Retinal pigment epithelial cell (primary cell): ENCODE data around the gene RC3H1.
"Not testable (repeated sequence)": the region's sequence is repeated elsewhere in the genome, so short reads cannot be mapped to it uniquely, and the experiment has no call there.

Experiments
- DNase-seq: peaks from one replicate; pipeline ENCODE4 v3.0.0-alpha.2; 2010; ENCODE audit warnings: low read depth
- H3K4me3 ChIP-seq: 2 replicates; pipeline ENCODE4 v1.5.1; 2011; ENCODE audit warnings: mild to moderate bottlenecking, low read length, control low read depth, moderate library complexity
- TF ChIP-seq, protein P1 (sequence below): conservative IDR thresholded peaks from 2 replicates; pipeline ENCODE4 v1.5.1; 2011; ENCODE audit warnings: low read depth, low read length, control low read depth, inconsistent platforms

Gene RC3H1

DNA sequence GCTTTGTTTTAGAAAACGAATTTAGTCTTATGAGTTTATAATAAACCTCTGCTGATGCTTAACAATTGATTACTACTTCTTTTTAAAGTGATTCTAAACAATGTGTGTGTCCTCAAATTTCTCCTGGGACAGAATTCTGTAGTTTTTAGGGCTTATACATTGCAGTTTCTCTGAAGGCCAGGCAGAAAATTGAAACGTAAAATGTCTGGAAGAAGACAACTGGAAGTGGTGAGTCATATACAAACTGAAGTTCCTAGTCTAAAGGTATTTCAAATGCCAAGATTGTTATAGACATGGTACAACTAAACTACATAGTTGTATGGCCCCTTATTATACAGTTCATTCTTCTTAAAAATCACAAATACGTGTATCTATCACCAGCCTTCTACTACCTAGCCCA, 30.5 kb upstream of the RC3H1 start:
- TF ChIP-seq, protein P1, sequence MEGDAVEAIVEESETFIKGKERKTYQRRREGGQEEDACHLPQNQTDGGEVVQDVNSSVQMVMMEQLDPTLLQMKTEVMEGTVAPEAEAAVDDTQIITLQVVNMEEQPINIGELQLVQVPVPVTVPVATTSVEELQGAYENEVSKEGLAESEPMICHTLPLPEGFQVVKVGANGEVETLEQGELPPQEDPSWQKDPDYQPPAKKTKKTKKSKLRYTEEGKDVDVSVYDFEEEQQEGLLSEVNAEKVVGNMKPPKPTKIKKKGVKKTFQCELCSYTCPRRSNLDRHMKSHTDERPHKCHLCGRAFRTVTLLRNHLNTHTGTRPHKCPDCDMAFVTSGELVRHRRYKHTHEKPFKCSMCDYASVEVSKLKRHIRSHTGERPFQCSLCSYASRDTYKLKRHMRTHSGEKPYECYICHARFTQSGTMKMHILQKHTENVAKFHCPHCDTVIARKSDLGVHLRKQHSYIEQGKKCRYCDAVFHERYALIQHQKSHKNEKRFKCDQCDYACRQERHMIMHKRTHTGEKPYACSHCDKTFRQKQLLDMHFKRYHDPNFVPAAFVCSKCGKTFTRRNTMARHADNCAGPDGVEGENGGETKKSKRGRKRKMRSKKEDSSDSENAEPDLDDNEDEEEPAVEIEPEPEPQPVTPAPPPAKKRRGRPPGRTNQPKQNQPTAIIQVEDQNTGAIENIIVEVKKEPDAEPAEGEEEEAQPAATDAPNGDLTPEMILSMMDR = no peak
- no peak for DNase-seq

DNA sequence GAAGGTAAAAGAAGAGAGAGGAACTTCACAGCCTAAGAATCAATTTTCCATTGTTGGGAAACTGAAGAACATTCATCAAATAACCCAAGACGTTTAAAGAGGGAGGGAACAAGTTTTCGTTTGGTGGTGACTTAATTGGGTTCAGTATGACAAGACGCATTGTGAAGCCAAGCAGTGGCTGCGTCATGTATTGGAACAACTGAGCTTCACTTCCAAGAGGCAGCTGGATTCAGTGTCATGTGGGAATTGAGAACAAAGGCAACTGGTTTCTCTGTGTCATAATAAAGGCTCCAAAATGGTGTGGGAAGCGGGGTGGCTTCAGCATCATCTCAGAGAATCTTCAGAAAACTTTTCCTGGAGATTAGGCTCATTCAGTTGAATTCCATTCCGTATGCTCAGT, 29.8 kb upstream of the RC3H1 start:
- H3K4me3 ChIP-seq = no peak overlapping the region
- TF ChIP-seq, protein P1 = no peak
- no peak for DNase-seq

More for the DNA sequence above, 30.5 kb upstream of the RC3H1 start:
- no peak overlapping the region for H3K4me3 ChIP-seq

DNA sequence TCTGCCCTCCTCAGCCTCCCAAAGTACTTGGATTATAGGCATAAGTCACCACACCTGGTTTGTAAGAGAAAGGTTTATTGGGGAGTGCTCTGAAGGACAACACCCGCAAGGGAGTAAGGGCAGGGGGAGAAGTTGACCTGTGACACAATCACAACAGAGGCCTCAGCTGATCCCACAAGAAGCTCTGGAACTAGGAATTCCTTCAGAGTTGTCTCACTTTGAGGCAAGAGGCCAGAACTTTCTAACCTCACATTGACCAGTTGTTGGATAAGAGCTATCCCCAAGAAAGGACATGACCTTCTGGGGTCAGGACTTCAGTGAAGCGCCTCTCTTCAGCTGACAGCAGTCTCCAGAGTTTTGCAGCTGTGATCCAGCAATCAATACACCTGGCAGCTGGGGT, 27.4 kb upstream of the RC3H1 start:
- DNase-seq = no peak
- no peak overlapping the region for H3K4me3 ChIP-seq
- TF ChIP-seq, protein P1 = no peak

DNA sequence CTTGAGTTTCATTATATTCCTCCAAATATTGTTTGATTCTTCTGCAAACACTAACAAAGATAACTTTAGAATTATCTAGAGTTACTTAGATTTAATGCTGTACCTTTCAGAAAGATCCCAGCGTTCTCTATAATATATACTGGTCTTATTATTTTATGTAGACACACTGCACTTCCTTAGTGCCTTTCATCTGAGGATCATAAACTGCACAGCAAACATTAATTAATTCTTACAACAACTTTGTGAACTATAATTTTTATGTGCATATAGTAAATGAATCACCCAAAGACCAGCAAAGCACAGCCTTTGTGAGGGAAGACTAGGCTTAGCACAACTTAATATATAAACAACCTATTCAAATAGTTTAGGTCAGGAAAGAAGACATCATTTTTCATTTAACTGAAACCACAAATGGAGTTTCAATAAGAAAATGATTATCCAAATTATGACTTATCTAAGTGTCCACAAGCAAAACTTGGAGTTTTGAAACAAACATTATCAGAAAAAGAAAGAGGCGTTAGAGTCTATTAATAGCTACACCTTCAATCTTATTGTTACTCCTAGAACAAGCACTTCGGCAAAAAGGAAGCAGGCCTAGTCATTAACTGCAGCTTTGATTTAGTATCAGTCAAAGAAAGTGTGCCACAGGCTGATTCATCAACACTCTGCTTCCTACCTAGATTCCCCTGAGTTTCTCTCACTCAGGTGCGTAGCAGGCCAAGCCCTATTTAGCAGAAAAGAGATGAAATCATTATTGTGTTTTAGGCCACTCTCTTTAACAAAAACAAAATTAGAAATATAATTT, 22.5 kb upstream of the RC3H1 start:
- no peak for DNase-seq
- no peak overlapping the region for H3K4me3 ChIP-seq
- TF ChIP-seq, protein P1 = no peak

DNA sequence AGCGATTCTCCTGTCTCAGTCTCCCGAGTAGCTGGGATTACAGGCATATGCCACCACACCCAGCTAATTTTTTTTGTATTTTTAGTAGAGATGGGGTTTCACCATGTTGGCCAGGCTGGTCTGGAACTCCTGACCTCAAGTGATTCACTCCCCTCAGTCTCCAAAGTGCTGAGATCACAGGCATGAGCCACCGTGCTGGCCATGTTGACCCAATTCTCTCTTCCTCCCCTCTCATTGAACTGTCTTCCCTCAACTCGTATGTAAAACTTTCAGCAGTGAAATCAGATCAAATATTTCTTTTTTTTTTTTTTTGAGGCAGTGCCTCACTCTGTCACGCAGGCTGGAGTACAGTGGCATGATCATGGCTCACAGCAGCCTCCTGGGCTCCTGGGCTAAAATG, 20.4 kb upstream of the RC3H1 start:
- not testable (repeated sequence) for DNase-seq, H3K4me3 ChIP-seq

DNA sequence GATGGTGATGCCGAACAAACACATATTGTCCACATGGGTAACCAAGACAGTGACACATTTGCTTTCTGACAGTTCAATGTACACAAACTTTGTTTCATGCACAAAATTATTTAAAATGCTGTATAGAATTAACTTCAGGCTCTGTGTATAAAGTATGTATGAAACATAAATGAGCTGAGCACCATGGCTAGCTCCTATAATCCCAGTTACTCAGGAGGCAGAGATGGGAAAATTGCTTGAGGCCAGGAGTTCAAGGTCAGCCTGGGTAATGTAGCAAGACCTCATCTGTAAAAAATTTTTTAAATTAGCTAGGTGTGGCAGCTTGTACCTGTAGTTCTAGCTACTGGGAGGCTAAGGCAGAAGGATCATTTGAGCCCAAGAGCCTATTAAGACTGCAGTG, 19.2 kb upstream of the RC3H1 start:
- TF ChIP-seq, protein P1 = no peak
- no peak for DNase-seq
- no peak overlapping the region for H3K4me3 ChIP-seq

DNA sequence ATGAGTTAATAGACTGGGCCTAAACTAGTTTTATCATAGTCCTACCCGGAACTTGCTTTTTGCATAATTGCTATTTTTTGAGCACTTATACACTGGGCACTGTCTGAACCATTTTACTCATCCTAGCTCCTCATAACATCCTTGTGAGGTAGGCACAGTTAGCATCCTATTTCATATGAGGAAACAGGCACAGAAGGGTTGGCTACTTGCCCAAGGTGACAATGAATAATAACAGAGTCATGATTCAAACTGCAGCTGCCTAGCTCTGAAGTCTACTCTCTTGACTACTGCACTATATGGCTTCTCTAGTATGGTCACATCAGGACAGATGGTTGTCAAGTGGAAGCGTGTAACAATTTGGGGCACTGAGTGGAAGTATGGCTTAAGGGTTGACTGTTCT, 18.2 kb upstream of the RC3H1 start:
- H3K4me3 ChIP-seq = no peak overlapping the region
- no peak for DNase-seq
- TF ChIP-seq, protein P1 = no peak

DNA sequence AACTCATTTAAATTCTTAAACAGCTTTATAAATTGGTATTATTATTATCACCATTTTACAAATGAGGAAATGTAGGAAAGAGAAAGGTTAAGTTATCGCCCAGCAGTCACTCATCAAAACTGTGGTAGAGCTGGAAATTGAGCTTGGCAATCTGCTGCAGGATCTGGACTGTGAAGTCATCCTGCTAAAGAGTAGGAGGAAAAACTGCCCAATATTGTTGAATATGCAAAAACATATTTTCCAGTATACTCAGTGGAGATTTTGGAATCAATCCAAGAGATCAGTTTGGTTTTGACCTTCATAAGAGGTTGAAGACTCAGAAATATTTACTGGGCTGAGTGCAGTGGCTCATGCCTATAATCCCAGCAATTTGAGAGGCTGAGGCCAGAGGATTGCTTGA, 16.9 kb upstream of the RC3H1 start:
- TF ChIP-seq, protein P1 = no peak
- no peak for DNase-seq
- H3K4me3 ChIP-seq = no peak overlapping the region
